GM19025 (cell line): Measurements from ENCODE around the gene DUS3L.

Source experiments
- ATAC-seq: cut with Tn5 transposase; IDR thresholded peaks from one replicate; pipeline ENCODE4 v1.9.1; 2021; ENCODE audit warnings: mild to moderate bottlenecking, low read depth, moderate library complexity; ENCODE audit not compliant: unreplicated experiment

Gene DUS3L

GRCh38 chr19:5790559-5791520, at the start of gene DUS3L:
Gene DUS3L, minus strand, starts transcription at chr19:5791163. Its CDS starts 22 bp downstream, at chr19:5791141.
- peak; percentile 89 for ATAC-seq

GRCh38 chr19:5839065-5840017, 48.4 kb upstream of the DUS3L start, which contains the start of gene FUT6:
Gene FUT6, minus strand, starts transcription at chr19:5839702. Its CDS starts 7,135 bp downstream, at chr19:5832567.
- ATAC-seq: no peak

GRCh38 chr19:5838353-5839064, 47.5 kb upstream of the DUS3L start:
- ATAC-seq: no peak

- ATAC-seq: no peak
Observed at GRCh38 chr19:5837761-5838352, 46.9 kb upstream of the DUS3L start.

- ATAC-seq: no peak
Observed at GRCh38 chr19:5832527-5833216, 41.7 kb upstream of the DUS3L start.

- no peak for ATAC-seq
Observed at GRCh38 chr19:5832061-5832460, 41.1 kb upstream of the DUS3L start.

GRCh38 chr19:5831159-5831558, 40.2 kb upstream of the DUS3L start:
- no peak for ATAC-seq

GRCh38 chr19:5829567-5830310, 38.8 kb upstream of the DUS3L start:
- no peak for ATAC-seq

- ATAC-seq: no peak
Observed at GRCh38 chr19:5828661-5829566, 38.0 kb upstream of the DUS3L start.

- ATAC-seq: peak; percentile 67
Observed at GRCh38 chr19:5827891-5828660, 37.1 kb upstream of the DUS3L start.

GRCh38 chr19:5827342-5827890, 36.5 kb upstream of the DUS3L start:
- no peak for ATAC-seq

- no peak for ATAC-seq
Observed at GRCh38 chr19:5826531-5827341, 35.8 kb upstream of the DUS3L start.

- ATAC-seq: no peak
Observed at GRCh38 chr19:5825178-5825577, 34.2 kb upstream of the DUS3L start.

- no peak for ATAC-seq
Observed at GRCh38 chr19:5824751-5825150, 33.8 kb upstream of the DUS3L start.

- no peak for ATAC-seq
Observed at GRCh38 chr19:5823579-5824281, 32.8 kb upstream of the DUS3L start.
